ENCODE data around the gene HS3ST3A1.
A peak's percentile ranks its signal among the peaks of the same experiment; 100 is the strongest.
"Not testable (repeated sequence)": the region's sequence is repeated elsewhere in the genome, so short reads cannot be mapped to it uniquely, and the experiment has no call there.

HS3ST3A1 gene

DNA sequence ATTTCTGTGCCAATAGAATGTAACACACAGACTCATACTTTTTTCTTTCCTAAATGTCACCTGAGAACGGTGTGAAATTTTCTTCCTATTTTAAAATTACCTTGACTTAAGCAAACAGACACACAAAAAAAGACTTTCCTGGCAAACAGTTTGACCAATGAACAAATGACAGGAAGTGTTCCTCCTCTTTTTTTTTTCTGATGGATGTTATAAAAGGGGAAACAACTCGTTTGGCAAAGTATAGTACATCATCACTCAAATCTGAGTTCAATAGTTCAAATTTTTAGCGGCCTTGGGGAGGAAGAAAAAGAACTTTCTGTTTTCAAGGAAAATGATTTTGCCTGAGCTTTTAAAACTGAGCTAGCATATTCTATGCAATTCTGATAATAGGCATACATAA lies 19.8 kb downstream of the HS3ST3A1 start:
- H3K4me3 ChIP-seq (ENCODE audit: low read length): no peak overlapping the region
- DNase-seq (ENCODE audit: low read depth, low spot score): no peak

DNA sequence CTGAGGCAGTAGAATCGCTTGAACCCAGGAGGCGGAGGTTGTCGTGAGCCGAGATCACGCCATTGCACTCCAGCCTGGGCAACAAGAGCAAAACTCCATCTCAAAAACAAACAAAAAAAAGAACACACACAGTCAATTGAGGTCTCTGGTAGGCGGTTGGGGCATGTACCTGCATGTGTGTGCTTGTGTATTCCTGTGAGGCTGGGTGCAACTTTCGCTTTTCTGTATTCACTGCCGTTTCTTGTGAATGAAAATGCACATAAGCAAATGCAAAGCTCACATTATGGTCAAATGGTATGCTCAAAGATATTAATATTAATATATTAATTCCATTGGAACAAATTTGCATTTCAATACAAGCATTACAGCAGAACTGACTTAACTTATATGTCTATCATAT lies 20.9 kb downstream of the HS3ST3A1 start:
- no peak overlapping the region for H3K4me3 ChIP-seq (ENCODE audit: low read length)
- DNase-seq (ENCODE audit: low read depth, low spot score): no peak

DNA sequence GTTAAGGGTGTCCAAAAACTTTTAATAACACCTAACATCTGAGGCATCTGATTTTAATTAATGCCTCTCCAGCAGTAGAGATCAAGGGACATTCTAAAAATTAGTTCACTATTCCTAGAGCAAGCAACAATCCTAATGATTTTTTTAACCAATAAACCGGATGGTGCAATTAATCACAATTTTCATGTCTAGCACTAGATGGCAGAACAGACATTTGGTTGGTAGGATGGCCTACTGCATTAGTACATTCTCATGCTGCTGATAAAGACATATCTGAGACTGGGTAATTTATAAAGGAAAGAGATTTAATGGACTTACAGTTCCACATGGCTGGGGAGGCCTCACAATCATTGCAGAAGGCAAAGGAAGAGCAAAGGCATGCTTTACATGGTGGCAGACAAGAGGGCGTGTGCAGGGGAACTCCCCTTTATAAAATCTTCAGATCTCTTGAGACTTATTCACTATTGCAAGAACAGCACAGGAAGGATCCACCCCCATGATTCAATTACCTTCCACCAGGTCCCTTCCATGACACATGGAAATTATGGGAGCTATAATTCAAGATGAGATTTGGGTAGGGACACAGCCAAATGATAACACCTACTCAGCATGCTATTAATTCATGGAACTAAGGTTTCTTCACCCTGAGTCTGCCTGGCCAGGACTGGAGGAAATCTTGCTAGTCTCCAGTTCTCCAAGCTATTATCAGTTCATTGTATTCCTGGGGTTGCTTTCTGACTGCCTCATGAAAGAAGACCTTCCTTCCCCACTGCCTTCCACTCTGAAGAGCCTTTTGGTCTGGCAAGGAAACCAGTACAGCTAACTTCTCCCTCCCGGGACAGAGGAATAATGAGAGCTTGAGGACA lies 24.8 kb downstream of the HS3ST3A1 start:
- peak; percentile 11 for DNase-seq (ENCODE audit: low read depth, low spot score)

DNA sequence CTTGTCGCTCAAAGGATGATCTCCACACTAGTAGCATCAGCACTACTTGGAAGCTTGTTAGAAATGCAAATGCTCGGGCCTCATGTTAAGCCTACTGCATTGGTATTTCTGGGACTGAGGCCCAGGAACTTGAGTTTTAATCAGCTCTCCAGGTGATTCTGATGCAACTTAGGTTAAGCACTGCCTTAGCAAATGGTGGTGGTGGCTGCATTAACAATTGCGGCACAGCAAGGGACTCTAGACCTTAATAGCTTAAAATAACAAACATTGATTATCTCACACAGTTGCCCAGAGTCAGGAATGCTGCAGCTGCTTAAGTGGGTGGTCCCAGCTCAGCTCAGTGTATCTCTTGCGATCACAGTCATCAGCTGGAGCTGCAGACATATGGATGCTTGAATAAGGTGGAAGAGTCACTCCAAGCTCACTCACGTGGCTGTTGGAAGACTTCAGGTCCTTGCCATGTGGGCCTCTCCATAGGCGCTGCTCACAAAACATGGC lies 25.8 kb downstream of the HS3ST3A1 start:
- no peak for DNase-seq (ENCODE audit: low read depth, low spot score)
- no peak overlapping the region for H3K4me3 ChIP-seq (ENCODE audit: low read length)

More for the DNA sequence above, 24.8 kb downstream of the HS3ST3A1 start:
- no peak overlapping the region for H3K4me3 ChIP-seq (ENCODE audit: low read length)

DNA sequence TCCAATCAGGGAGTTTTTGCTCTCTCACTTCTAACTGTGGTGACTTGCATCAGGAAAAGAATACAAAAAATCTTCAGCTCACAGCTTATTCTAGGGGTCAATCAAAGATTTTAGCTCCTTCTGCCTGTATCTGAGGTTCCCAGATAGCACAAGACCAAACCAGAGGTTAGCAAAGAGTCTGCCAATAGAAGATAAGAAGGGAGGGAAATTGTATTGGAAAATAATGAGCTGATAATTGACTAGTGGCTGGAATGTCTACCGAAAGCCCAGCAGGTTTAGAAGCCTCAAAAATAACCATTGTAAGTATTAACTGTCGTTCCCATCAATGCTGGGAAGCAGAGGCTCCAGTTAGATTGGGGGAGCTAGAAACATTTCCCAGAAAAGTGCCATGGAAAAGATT lies 26.3 kb downstream of the HS3ST3A1 start:
- DNase-seq (ENCODE audit: low read depth, low spot score): no peak
- no peak overlapping the region for H3K4me3 ChIP-seq (ENCODE audit: low read length)

DNA sequence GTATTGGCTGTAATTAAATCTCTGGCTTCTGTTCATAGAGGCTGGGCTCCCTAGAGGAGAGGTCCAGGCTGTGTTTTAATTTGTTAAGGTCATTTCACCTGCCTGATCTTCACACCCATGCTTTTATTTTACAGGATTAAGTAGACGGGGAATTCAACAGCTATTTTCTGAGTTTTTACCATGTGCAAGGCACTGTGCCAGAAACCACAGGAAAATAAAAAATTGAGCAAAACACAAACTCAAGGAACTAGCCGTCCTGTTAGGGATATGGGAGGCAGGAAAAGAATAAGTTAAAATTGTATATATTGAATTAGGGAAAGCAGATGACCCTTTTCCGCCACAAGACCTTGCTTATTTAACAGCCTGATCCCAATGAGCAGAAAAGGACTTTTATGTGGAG lies 29.1 kb downstream of the HS3ST3A1 start:
- H3K4me3 ChIP-seq (ENCODE audit: low read length): no peak overlapping the region
- no peak for DNase-seq (ENCODE audit: low read depth, low spot score)

DNA sequence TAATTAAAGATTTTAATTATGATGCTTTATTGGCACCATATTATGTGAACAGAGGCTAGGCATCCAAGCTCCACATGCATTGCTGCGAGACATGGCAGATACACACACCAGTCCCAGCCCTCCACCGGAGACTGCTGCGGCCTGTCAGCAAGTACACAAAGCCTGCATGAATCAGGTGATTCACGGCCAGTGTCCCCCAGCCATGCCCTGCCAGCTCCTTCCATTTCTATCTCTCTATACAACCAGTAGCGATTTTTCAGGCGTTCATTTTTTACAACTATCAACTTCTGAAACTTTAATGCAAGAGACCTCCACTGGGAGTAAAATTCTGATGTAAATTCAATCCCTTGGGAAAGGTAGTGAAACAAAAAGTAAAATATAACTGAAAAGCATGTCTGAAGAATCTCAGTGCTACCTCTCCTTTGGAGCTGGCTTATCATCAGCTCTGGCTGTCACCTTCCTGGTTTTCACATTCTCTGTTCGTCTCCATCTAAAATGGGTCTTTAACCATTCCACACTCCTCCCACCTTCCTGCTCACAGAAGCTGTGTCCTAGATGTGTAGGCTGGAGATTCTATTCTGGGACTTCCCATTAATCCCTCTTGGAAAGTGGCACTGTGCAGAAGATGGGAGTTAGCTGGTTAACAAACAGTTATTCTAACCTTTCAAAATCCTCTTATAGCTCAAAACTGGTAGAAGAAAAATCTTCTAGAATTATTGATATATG lies 32.2 kb downstream of the HS3ST3A1 start:
- no peak for DNase-seq (ENCODE audit: low read depth, low spot score)
- H3K4me3 ChIP-seq (ENCODE audit: low read length): no peak overlapping the region

DNA sequence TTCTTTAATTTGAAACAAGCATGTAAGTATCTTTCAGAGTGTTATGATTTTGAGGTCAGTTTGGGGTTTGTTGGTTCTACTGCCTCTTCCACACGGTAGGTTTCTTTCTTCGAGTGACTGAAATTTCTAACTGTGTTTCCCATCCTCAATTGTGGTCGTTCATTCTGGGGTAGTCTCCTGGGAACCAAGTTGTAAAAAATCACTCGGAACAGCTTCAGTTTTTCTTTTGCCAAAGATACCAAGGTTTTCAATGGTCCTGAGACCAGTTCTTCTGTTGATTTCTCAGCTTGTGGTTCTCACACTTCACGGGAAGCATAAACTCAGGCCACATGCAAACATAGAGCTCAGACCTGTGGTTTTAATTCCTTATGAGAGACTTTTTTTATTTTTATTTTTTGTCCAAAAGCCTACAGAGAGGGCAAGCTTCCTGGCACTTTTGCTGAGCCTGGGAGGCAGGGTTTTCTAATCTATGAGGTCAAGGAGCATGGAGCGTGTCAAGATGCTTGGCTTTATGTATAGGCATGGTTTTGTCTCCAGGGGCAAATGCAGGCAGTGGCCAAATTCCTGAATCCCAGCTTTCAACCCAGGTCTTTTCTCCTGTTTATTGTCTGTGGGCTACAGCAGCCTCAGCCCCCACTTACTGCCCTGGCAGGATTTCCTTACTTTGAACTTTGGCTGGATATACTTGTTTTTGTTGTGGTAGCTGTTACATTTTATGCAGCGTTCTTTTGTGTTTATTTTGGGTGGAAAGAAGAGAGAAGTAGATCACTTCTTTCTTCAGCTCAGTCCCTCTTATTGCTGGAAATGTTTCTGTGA lies 32.9 kb downstream of the HS3ST3A1 start:
- H3K4me3 ChIP-seq (ENCODE audit: low read length): no peak overlapping the region
- no peak for DNase-seq (ENCODE audit: low read depth, low spot score)

DNA sequence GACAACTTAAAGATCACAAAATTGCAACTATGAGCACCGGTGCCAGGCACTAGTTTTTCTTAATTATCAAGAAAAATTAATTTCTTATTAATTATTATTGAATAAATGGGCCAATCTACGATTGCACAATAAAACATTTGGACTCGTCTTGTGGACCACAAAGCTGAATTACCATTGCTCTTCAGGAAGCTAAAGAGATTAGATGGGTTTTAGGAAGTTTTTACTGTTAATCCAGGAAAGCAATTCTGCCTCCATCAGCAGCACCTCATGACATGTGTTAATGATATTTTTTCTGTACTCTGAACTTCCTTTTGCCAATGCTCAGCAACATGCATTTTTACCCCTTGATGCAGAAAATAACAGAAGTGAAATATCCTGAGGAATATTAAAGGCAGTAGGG lies 37.9 kb downstream of the HS3ST3A1 start:
- H3K4me3 ChIP-seq (ENCODE audit: low read length): no peak overlapping the region
- no peak for DNase-seq (ENCODE audit: low read depth, low spot score)

DNA sequence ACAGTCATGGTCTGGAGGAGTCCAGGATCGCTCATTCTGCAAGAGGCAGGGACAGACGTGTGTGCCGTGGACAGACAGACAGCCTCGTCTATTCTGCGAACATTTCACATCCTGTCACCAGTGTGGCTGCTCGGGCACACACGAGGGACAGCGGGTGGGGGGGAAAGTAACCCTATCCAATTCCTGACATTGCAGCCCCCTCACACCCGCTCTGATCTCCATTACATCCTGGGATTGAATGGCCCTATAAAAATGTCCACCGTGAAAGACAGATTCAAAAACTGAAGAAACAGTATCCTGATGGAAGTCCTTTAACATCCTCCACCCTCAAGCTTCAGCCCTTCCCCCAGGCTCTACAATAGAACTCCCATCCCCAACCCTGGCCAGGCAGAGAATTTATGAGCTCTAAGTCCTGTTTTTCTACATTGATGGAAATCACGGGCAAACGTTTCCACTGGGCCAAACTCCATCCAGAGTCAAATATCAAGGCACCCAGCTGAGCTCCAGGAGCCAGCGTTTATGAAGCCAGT lies 39.4 kb downstream of the HS3ST3A1 start:
- no peak overlapping the region for H3K4me3 ChIP-seq (ENCODE audit: low read length)
- no peak for DNase-seq (ENCODE audit: low read depth, low spot score)

DNA sequence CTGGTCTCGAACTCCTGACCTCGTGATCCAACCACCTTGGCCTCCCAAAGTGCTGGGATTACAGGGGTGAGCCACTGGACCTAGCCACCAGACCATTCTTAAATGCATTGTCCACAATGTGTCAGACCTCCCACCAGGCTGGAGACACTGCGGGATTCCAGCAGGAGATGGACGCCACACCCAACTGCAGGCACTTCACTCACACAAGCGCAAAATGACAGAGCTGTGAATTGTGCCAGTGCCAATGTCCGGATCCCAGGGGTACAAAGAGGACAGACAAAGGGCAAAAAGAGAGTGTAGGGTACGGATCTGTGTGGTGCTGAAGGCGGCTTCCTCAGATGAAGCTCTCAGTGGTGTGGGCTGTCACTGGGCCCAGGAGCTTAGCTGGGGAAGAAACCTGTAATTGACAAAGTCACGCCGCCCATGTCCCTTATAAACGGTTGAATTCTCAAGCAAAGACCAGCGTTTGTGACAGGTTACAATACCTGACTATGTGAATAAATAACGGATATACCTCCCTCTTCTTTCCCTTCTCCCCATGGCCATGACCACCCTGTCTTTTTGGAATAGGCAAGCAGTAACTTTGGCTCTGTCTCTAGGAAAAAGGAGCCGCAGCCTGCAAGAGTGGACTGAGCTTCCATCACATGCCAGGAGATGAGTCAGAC lies 40.0 kb downstream of the HS3ST3A1 start:
- no peak overlapping the region for H3K4me3 ChIP-seq (ENCODE audit: low read length)
- no peak for DNase-seq (ENCODE audit: low read depth, low spot score)

DNA sequence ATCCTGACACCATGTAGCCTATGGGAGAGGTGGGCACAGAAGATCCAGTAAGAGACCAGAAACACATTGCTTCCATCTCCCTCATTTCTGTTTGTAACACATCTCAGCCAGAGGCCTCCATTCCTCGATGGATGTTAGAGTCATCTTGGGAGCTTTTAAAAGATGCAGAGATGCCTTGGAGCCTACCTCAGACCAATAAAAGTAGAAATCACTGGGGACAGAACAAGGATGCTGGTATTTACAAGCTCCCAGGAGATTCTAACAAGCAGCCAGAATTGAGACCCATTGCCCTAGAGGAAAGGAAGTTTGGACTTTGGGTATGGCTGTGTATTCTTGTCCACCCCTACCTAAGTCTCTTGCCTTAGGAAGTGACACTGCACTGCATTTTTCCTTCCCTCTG lies 40.8 kb downstream of the HS3ST3A1 start:
- H3K4me3 ChIP-seq (ENCODE audit: low read length): no peak overlapping the region
- no peak for DNase-seq (ENCODE audit: low read depth, low spot score)

DNA sequence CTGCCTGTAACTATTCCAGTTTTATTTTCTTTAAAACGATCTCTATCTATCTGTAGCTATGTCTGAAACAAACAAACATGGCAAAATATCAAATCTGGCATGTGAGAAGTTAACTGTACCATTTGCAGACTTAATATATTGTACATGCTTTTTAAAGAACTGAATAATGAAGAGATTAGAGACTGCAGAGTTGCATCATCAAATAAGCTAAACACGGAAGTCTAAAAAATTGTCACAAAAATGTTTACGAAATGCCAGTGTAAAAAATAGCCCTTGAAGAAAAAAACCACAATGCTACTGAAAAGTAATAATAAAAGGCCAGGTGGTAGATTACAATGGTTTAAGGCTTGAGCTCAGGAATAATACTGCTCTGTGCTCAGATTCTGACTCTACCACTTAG lies 43.1 kb downstream of the HS3ST3A1 start:
- no peak for DNase-seq (ENCODE audit: low read depth, low spot score)

DNA sequence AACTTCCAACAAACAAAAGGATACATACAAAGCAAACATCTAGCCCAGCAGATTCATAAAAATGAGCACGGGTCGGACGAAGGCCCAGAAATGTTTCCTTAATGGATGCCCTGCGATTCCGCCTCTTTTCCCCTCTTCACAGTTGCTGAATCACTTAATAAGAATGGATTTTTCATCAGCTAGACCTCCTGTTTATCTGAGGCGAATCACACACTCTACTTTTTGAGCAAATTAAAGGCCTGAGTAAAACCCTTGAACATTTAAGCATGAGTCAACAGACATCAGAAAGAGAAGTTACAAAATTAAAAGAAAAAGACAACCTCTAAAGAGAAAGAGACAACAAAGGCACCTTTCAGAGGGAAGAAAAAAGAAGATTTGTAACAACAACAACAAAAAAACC lies 44.7 kb downstream of the HS3ST3A1 start:
- DNase-seq (ENCODE audit: low read depth, low spot score): no peak
- H3K4me3 ChIP-seq (ENCODE audit: low read length): no peak overlapping the region

More for the DNA sequence above, 43.1 kb downstream of the HS3ST3A1 start:
- no peak overlapping the region for H3K4me3 ChIP-seq (ENCODE audit: low read length)

DNA sequence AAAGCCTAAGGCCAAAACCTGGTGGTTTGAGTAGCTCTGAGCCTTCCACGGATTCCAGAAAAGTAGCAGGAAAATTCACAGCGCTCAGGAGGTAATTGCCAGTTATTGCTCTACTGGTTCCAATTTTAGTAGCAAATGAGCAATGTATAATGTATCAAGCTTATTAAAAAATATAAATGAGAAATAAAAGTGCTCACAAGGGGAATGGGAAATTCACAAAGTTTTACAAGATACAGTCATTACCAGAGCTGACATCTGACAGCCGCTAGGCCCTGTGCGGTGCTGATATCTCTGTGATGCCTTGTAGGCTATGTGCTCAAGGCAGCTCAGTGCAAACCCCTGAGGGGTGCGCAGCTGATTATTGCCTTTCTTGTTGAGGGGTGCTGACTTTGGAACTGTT lies 47.5 kb downstream of the HS3ST3A1 start:
- no peak overlapping the region for H3K4me3 ChIP-seq (ENCODE audit: low read length)
- DNase-seq (ENCODE audit: low read depth, low spot score): no peak

DNA sequence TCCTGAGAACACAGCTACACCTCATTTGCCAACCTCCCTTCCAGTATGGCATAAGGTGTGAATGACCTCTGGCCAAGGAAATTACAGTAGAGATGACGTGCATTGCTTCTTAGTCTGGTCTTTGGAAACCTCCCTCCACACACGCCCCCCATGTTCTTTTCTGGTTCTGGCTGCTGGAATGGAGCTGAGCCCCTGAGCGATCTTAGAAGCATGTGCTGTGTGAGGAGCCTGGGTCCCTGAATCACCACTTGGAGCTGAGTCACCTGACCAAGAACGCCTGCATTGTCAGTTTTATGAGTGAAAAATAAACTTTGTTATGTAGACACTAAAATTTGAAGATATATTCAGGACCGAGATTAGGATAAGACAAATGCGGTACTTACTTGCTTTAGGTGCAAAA lies 51.4 kb downstream of the HS3ST3A1 start:
- no peak for DNase-seq (ENCODE audit: low read depth, low spot score)
- no peak overlapping the region for H3K4me3 ChIP-seq (ENCODE audit: low read length)

DNA sequence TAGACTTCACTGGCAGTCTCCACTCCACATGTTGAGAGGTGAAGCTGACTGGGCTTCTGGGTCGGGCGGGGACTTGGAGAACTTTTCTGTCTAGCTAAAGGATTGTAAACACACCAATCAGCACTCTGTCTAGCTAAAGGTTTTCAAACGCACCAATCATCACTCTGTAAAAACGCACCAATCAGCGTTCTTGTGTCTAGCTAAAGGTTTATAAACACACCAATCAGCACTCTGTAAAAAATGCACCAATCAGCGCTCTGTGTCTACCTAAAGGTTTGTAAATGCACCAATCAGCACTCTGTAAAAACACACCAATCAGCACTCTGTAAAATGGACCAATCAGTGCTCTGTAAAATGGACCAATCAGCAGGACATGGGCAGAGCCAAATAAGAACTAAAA lies 53.2 kb downstream of the HS3ST3A1 start:
- not testable (repeated sequence) for DNase-seq (ENCODE audit: low read depth, low spot score); H3K4me3 ChIP-seq (ENCODE audit: low read length)

DNA sequence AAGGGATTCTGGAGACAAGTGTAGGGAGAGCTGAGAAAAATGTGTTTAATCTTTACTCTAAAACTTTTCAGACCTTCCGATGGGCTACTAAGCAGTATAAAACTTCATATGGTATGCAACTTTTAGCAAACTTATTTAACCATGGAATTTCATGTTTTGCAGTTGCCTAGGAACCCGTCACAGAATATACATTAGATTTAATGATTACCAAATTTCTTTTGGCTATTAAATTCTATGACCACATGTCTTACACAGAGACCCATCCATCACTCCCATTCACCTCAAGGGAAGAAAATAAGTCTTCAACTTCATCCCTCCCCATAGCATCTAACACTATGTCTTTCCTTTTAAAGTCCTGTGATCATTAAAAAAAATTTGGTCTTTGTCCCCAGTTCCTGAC lies 54.9 kb downstream of the HS3ST3A1 start:
- no peak for DNase-seq (ENCODE audit: low read depth, low spot score)
- H3K4me3 ChIP-seq (ENCODE audit: low read length): no peak overlapping the region

DNA sequence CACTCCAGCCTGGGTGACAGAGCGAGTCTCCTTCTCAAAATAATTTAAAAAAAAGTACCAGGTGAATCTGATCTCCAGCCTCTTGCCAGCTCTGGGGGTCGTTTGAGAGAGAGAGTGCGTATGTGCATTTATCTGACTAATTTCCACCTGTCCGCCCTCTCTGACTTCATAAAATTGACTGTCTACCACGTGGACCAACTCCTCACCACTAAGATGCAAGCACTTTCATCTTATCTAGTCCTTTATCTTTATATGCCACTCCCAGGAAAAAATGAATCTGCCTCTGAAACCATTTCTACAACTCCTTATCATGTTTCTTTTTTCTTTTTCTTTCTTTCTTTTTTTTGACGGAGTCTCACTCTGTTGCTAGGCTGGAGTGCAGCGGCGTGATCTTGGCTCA lies 55.8 kb downstream of the HS3ST3A1 start:
- H3K4me3 ChIP-seq (ENCODE audit: low read length): no peak overlapping the region
- DNase-seq (ENCODE audit: low read depth, low spot score): no peak

Measured in Jurkat, Clone E6-1 (cell line).